IPS-15b (cell line): ENCODE data around the gene DMKN.
"Not testable (repeated sequence)": the region's sequence is repeated elsewhere in the genome, so short reads cannot be mapped to it uniquely, and the experiment has no call there.

ENCODE experiments used
- H3K27me3 ChIP-seq: one replicate; pipeline ENCODE4 v1.6.1; 2013; ENCODE audit warnings: low read length; ENCODE audit not compliant: control insufficient read depth, insufficient read depth
- H3K36me3 ChIP-seq: one replicate; pipeline ENCODE4 v1.6.1; 2013; ENCODE audit warnings: low read length; ENCODE audit not compliant: control insufficient read depth, insufficient read depth
- H3K4me1 ChIP-seq: one replicate; pipeline ENCODE4 v1.6.1; 2013; ENCODE audit warnings: mild to moderate bottlenecking, low read length; ENCODE audit not compliant: control insufficient read depth, insufficient read depth
- H3K4me3 ChIP-seq: one replicate; pipeline ENCODE4 v1.5.1; 2013; ENCODE audit warnings: low read depth, low read length
- H3K9ac ChIP-seq: one replicate; pipeline ENCODE4 v1.6.1; 2013; ENCODE audit warnings: low read depth, mild to moderate bottlenecking, low read length
- H3K9me3 ChIP-seq: one replicate; pipeline ENCODE4 v1.6.1; 2013; ENCODE audit warnings: mild to moderate bottlenecking, low read length; ENCODE audit not compliant: control insufficient read depth, insufficient read depth

The DMKN gene

DNA sequence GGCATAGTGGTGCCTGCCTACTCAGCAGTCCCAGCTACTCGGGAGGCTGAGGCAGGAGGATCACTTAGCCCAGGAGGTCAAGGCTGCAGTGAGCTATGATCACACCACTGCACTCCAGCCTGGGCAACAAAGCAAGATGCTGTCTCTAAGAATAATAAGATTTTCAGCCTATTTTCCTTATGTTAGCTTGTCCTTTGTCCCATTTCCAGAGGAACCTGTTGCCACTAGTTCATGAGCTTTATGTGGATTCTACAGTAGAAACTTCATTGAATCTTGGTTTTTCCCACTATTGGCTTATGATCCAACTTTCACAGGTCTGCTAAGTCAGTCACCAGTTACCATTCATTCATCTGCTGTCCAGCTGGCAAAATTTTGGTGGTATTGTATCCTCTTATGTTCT, 47.2 kb downstream of the DMKN start:
- H3K27me3 ChIP-seq, result no peaks in the 10 kb centered on the region
- H3K9me3 ChIP-seq, result no peaks in the 10 kb centered on the region
- peaks cover 4% of the 10 kb centered on the region for H3K4me1 ChIP-seq
- no peaks in the 10 kb centered on the region for H3K36me3 ChIP-seq
- H3K4me3 ChIP-seq, result no peak overlapping the region
- H3K9ac ChIP-seq, result no peak overlapping the region

DNA sequence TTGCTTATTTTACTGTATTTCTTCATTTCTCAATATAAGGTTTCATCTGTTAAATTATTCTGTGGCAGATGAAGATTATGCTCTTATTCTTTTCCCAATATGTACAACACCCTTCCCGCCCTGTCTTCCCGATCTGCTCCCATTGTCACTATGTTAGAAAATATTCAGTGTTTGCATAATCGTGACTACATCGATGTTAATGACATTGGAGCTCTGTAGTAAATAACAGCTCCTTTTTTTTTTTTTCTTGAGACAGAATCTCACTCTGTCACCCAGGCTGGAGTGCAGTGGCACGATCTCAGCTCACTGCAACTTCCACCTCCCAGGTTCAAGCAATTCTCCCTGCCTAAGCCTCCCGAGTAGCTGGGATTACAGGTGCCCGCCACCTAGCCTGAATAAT, 50.5 kb downstream of the DMKN start:
- not testable (repeated sequence) for H3K4me1 ChIP-seq, H3K4me3 ChIP-seq

DNA sequence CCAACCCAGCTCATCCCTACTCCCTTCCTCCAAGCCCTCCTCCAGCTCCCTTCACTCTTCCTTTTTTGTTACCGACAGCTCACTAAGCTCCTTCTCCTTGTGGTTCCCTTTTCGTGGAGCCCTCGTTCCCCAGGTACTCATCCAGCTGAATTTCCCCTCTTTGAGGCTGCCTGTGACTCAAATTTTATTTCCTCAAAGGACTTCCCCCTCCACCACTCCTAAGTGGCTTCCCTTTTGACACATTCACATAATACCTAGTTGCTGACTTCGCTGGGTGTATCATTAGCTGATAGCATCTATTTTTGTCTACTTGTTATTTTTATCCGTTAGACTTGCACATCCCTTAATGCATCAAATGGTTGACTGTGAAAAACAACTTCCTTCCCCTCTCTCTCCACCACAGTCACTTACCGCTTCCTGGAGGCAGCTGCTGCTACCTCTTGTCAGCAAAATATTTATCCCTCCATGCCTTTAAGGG, 50.9 kb downstream of the DMKN start:
- no peak overlapping the region for H3K9ac ChIP-seq
- no peaks in the 10 kb centered on the region for H3K36me3 ChIP-seq
- H3K27me3 ChIP-seq, result no peaks in the 10 kb centered on the region
- H3K9me3 ChIP-seq, result no peaks in the 10 kb centered on the region
- H3K4me1 ChIP-seq, result no peaks in the 10 kb centered on the region
- H3K4me3 ChIP-seq, result no peak overlapping the region

More for the DNA sequence above, 50.5 kb downstream of the DMKN start:
- not testable (repeated sequence) for H3K9ac ChIP-seq, H3K9me3 ChIP-seq, H3K36me3 ChIP-seq, H3K27me3 ChIP-seq

DNA sequence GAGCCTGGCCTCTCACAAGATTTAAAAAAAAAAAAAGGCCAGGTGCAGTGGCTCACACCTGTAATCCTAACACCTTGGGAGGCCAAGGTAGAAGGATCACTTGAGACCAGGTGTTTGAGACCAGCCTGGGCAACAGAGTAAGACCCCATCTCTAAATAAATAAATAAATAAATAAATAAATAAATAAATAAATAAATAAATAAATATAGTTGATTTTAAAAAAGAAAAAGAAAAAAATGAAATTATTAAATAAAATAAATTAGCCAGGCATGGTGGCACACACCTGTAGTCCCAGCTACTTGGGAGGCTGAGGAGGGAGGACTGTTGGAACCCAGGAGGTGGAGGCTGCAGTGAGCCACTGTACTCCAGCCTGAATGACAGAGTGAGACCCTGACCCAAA, 51.7 kb downstream of the DMKN start:
- H3K27me3 ChIP-seq, H3K9ac ChIP-seq, H3K36me3 ChIP-seq, H3K9me3 ChIP-seq, H3K4me3 ChIP-seq, H3K4me1 ChIP-seq: not testable (repeated sequence)

DNA sequence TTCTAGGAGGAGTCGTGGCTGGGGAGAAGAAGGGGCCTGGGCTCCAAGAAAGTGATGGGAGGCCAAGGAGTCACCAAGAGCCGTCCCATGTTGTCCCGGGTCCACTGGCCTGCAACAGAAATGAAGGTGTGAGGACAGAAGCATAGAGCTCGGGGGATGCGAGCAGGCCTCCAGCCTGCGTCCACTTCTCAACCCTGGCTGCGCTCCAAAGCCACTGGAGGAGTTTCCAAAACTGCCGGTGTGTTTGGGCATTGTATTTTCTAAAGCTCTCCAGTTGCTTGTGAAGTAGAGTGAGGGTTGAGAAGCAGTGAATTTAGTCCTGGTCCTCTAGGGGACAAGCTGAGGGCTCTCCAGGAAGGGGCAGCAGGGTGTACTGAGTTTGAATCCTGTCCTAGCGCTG, 52.4 kb downstream of the DMKN start:
- no peaks in the 10 kb centered on the region for H3K9me3 ChIP-seq
- H3K4me1 ChIP-seq, result no peaks in the 10 kb centered on the region
- no peaks in the 10 kb centered on the region for H3K27me3 ChIP-seq
- H3K9ac ChIP-seq, result no peak overlapping the region
- H3K36me3 ChIP-seq, result no peaks in the 10 kb centered on the region
- no peak overlapping the region for H3K4me3 ChIP-seq

DNA sequence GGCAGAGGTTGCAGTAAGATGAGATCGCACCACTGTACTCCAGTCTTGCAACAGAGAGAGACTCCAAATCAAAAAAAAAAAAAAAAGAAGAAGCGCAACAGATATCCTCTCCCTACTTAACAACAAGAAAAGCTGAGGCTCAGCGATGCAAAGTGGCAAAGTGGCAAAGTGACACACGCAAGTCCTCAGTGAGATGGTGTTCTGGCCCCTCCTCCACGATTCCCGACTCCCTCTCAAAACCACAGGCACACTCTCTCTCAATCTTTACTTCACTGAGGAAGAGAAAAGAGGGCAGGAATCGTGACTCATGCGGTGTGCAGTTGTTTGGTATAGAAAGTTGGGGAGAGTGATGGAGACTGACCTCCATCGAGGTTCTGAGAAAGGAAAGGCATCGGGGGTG, 52.8 kb downstream of the DMKN start:
- no peaks in the 10 kb centered on the region for H3K27me3 ChIP-seq
- no peaks in the 10 kb centered on the region for H3K9me3 ChIP-seq
- no peaks in the 10 kb centered on the region for H3K4me1 ChIP-seq
- no peak overlapping the region for H3K9ac ChIP-seq
- H3K36me3 ChIP-seq, result no peaks in the 10 kb centered on the region
- no peak overlapping the region for H3K4me3 ChIP-seq

DNA sequence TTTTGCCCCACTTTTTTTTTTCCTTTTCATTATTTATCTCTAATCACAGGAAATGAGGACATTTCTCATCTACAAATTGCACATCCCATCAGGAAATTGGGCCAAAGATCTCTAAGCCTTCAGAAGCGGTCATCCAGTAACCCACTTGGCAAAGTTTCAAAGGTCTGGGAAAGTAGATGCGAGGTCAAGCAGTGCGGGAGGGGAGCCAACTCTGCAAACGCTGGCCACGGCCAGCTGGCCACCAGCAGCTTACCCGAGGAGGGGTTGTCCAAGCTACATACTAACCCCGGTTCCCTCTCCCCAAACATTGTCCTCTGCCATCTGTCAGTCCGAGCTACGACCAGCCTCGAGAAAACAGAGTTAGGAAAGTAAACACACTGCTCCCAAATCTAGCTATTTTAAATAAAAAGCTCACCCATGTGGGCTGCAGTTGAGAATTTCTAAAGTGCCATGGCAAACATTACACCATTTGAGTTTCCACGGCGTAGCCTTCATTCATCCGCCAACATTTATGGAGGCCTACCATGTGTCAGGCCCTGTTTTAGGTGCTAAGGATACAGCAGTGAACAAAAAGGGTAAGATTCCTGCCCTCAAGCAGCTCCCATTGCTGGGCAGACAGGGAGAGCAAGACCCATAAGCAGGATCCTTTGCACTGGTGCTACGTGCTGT, 53.9 kb downstream of the DMKN start:
- H3K9ac ChIP-seq, result no peak overlapping the region
- H3K4me1 ChIP-seq, result no peaks in the 10 kb centered on the region

DNA sequence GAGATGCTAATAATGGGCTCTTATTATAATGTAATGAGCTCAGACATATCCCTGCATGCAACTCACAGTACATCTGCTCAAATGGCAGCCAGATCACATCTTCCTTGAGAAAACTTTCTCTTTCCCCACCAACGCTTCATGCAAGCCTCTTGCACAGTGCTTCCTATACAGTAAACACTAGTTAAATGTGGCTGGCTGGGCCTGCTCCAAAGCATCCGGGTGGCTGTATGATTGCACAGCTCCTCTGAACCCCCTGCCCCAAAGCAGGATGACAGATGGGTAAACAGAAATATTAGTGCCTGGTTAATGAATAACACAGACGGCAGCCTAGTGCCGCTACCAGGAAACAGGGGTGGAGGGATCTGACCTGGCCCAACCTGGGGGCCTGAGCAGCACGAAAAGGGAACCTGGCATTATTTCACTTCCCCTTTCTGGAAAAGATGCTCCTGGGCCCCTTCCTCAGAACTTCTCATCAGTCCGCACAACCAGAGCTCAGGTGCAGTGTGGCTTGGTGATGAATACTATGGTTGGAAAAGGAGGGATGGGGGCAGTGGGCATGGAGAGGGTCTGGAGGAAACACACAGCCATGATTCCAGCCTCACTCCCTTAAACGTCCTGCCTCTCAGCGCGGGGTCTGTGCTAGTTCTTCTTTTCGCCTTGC, 54.6 kb downstream of the DMKN start:
- H3K4me3 ChIP-seq, result no peak overlapping the region
- no peaks in the 10 kb centered on the region for H3K36me3 ChIP-seq
- H3K27me3 ChIP-seq, result no peaks in the 10 kb centered on the region
- no peak overlapping the region for H3K9ac ChIP-seq
- H3K9me3 ChIP-seq, result no peaks in the 10 kb centered on the region
- no peaks in the 10 kb centered on the region for H3K4me1 ChIP-seq

More for the DNA sequence above, 53.9 kb downstream of the DMKN start:
- no peaks in the 10 kb centered on the region for H3K9me3 ChIP-seq
- H3K4me3 ChIP-seq, result no peak overlapping the region
- no peaks in the 10 kb centered on the region for H3K27me3 ChIP-seq
- no peaks in the 10 kb centered on the region for H3K36me3 ChIP-seq

DNA sequence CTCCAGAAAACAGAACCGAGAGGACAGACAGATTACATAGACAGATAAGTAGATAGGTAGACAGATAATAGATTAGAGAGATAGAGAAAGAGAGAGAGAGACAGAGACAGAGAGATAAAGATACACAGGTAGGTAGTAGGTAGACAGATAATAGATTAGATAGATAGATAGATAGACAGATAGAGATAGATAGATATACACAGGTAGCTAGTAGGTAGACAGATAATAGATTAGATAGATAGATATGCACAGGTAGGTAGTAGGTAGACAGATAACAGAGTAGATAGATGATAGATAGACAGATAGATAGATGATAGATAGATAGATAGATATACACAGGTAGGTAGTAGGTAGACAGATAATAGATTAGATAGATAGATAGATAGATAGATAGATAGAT, 55.3 kb downstream of the DMKN start:
- no peak overlapping the region for H3K9ac ChIP-seq
- H3K4me3 ChIP-seq, result no peak overlapping the region
- H3K9me3 ChIP-seq, result no peaks in the 10 kb centered on the region
- no peaks in the 10 kb centered on the region for H3K4me1 ChIP-seq
- H3K27me3 ChIP-seq, result no peaks in the 10 kb centered on the region
- no peaks in the 10 kb centered on the region for H3K36me3 ChIP-seq

DNA sequence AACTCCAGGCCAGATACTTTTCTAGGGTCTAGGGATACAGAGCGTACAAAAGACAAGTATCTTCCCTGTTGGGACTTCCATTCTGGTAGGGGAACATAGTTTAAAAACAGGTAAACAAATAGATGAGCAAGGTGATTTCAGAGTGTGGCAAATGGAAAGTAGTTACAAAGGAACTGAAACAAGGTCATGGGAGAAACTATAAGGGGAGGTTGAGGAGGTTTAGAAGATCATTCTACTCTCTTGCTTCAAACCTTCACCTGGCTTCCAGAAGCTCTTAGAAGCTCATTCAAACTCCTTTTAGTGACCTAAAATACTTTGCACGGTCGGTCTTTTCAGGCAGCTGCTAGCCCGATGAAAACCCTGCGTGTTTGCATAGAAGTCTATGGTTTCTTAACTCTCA, 56.3 kb downstream of the DMKN start:
- Histone ChIP-seq H3K36me3 (no peaks in the 10 kb centered on the region), H3K4me1 (no peaks in the 10 kb centered on the region), H3K9me3 (no peaks in the 10 kb centered on the region), H3K4me3 (no peak overlapping the region), H3K27me3 (no peaks in the 10 kb centered on the region), H3K9ac (no peak overlapping the region)

DNA sequence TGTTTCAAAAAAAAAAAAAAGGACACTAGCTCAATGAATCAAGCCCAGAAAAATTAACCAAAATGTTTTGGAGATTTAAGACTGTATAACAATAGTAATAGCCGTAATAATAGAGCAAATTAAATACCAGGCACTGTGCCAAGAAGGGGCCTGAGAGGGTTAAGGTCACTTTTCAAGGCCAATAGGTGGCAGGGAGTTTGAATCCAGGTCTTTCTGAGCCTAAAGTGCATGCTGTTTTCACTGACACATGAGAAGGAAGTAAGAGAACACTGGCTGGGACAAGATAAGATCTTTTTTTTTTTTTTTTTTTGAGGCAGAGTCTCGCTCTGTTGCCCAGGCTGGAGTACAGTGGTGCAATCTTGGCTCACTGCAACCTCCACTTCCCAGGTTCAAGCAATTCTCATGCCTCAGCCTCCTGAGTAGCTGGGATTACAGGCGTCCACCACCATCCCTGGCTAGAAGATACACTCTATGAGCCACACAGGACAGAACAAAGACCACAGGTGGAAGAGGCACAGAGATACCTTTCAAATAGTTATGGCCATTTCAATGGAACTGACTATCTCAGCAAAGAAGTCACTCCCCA, 57.7 kb downstream of the DMKN start:
- H3K9me3 ChIP-seq, result no peaks in the 10 kb centered on the region
- H3K36me3 ChIP-seq, result no peaks in the 10 kb centered on the region
- H3K4me1 ChIP-seq, result no peaks in the 10 kb centered on the region
- H3K27me3 ChIP-seq, result no peaks in the 10 kb centered on the region
- H3K9ac ChIP-seq, result no peak overlapping the region
- no peak overlapping the region for H3K4me3 ChIP-seq

DNA sequence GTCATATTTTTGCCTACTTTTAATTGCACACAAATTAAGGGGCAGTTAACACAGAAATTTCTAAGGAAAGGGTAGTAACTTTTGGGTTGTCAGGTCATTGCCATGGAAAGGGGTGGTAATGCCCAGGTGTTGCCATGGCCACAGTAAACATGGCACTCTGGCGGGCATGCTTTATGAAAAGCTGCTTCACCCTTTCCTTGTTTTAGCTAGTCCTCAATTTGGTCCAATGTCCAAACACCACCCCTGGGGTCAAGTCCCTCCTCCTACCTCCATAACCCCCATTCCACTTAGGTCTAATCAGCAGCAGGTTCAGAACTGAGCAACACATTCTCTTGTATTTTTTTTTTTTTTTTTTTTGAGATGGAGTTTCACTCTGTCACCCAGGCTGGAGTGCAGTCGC, 58.8 kb downstream of the DMKN start:
- Histone ChIP-seq H3K4me3 (no peak overlapping the region), H3K9me3 (no peaks in the 10 kb centered on the region), H3K27me3 (no peaks in the 10 kb centered on the region), H3K36me3 (no peaks in the 10 kb centered on the region), H3K4me1 (no peaks in the 10 kb centered on the region), H3K9ac (no peak overlapping the region)
